Fibroblast of lung (primary cell): ENCODE data around the gene ABLIM3. TPM values are rescaled to one million over a fixed set of nuclear protein-coding genes. Genes with fewer than 3 reads are reported as not detected.

ENCODE experiments used
- DNase-seq, 2 donors: peaks; one replicate each; pipeline versions ENCODE4 v3.0.0 to v3.0.0-alpha.2; 2010; ENCODE audit warnings: low read depth in 2 of 2
- H2AFZ ChIP-seq: 2 replicates; pipeline ENCODE4 v1.5.1; 2012; ENCODE audit warnings: low read length, control low read depth, inconsistent platforms
- H3K27ac ChIP-seq: 2 replicates; pipeline ENCODE4 v1.5.1; 2011; ENCODE audit warnings: low read length, control low read depth; ENCODE audit not compliant: insufficient read depth
- H3K27me3 ChIP-seq: 2 replicates; pipeline ENCODE4 v1.5.1; 2011; ENCODE audit warnings: mild to moderate bottlenecking, low read length; ENCODE audit not compliant: control insufficient read depth, insufficient read depth
- H3K36me3 ChIP-seq: 2 replicates; pipeline ENCODE4 v1.5.1; 2011; ENCODE audit warnings: low read length; ENCODE audit not compliant: control insufficient read depth, insufficient read depth
- H3K4me1 ChIP-seq: 2 replicates; pipeline ENCODE4 v1.5.1; 2011; ENCODE audit warnings: low read length; ENCODE audit not compliant: control insufficient read depth, insufficient read depth; ENCODE audit errors: extremely low read depth
- H3K4me2 ChIP-seq: 2 replicates; pipeline ENCODE4 v1.5.1; 2011; ENCODE audit warnings: low read length, control low read depth; ENCODE audit not compliant: insufficient read depth; ENCODE audit errors: extremely low read depth
- H3K4me3 ChIP-seq, 4 experiments: fragments of 200-600 bp in 1 of 4; sonication (generic) in 1 of 4; replicated peaks in 1 of 4; 2 replicates each; pipeline ENCODE4 v1.5.1; 2011 to 2016; ENCODE audit warnings: low read length in 4 of 4, low read depth in 3 of 4, mild to moderate bottlenecking in 3 of 4, control low read depth in 2 of 4, inconsistent platforms in 1 of 4, mixed read lengths in 1 of 4; ENCODE audit not compliant: insufficient read depth in 1 of 4; ENCODE audit errors: control extremely low read depth in 1 of 4
- H3K79me2 ChIP-seq: 2 replicates; pipeline ENCODE4 v1.5.1; 2012; ENCODE audit warnings: mild to moderate bottlenecking, low read length, inconsistent platforms; ENCODE audit not compliant: control insufficient read depth, insufficient read depth
- H3K9ac ChIP-seq: 2 replicates; pipeline ENCODE4 v1.5.1; 2011; ENCODE audit warnings: mild to moderate bottlenecking, low read length, control low read depth; ENCODE audit not compliant: insufficient read depth
- H3K9me3 ChIP-seq: 2 replicates; pipeline ENCODE4 v1.5.1; 2012; ENCODE audit warnings: low read depth, low read length; ENCODE audit not compliant: control insufficient read depth, insufficient read depth
- H4K20me1 ChIP-seq: 2 replicates; pipeline ENCODE4 v1.5.1; 2011; ENCODE audit warnings: low read length; ENCODE audit not compliant: control insufficient read depth, insufficient read depth; ENCODE audit errors: extremely low read depth
- EZH2 ChIP-seq: IDR thresholded peaks from 2 replicates; pipeline ENCODE4 v1.5.1; 2012; ENCODE audit warnings: low read length, control low read depth, mild to moderate bottlenecking; ENCODE audit errors: missing control alignments
- polyA plus RNA-seq, 2 donors: library from polyadenylated mRNA; depleted of rRNA in 1 of 2; stranded (reverse) in 1 of 2; unstranded in 1 of 2; fragments of >200 nt; gene quantifications; 2 replicates each; pipeline ENCODE4 v1.2.1, GENCODE V29; 2011 to 2012; ENCODE audit warnings: missing spikeins in 1 of 2
- total RNA-seq: library from RNA; depleted of rRNA; stranded (reverse); fragments of >200 nt; gene quantifications from 2 replicates; pipeline ENCODE4 v1.2.1, GENCODE V29; 2014
- TF ChIP-seq, protein P1 (sequence below), 2 donors: IDR thresholded peaks in 1 of 2; conservative IDR thresholded peaks in 1 of 2; 1 replicate in 1 of 2; 2 replicates in 1 of 2; pipeline ENCODE4 v1.5.1; 2011 to 2012; ENCODE audit warnings: low read length in 2 of 2, control low read depth in 1 of 2, inconsistent platforms in 1 of 2, low read depth in 1 of 2, mild to moderate bottlenecking in 1 of 2

The ABLIM3 gene
- total and polyA plus RNA-seq, 2 donors (not counting 1 experiment from before 2014, with no cell fraction given), result 48.1 to 49.9 TPM

DNA sequence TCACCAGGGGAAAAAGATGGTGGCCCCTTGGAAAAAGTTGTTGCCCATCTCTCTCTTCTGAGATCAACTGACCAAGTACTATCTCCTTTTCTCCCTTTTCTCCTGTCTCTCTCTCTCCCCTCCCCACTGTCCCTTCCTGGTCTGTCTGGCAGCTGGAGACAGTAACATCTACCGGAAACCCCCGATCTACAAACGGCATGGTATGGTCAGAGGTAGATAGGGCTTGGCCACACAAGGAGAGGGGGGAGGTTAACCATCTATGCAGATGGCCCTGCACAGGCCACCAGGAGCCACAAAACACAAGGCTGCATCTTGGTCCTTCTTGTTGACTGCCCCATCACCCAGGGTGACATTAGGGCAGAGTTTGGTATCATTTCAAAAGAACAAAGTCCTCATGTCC, 101.0 kb downstream of the ABLIM3 start:
- TF ChIP-seq, protein P1, sequence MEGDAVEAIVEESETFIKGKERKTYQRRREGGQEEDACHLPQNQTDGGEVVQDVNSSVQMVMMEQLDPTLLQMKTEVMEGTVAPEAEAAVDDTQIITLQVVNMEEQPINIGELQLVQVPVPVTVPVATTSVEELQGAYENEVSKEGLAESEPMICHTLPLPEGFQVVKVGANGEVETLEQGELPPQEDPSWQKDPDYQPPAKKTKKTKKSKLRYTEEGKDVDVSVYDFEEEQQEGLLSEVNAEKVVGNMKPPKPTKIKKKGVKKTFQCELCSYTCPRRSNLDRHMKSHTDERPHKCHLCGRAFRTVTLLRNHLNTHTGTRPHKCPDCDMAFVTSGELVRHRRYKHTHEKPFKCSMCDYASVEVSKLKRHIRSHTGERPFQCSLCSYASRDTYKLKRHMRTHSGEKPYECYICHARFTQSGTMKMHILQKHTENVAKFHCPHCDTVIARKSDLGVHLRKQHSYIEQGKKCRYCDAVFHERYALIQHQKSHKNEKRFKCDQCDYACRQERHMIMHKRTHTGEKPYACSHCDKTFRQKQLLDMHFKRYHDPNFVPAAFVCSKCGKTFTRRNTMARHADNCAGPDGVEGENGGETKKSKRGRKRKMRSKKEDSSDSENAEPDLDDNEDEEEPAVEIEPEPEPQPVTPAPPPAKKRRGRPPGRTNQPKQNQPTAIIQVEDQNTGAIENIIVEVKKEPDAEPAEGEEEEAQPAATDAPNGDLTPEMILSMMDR (conservative IDR thresholded peaks at IDR 0.05 in 1 of 2, IDR thresholded peaks at IDR 0.05 in 1 of 2; ENCODE audit: low read depth in 1 of 2, low read length in 2 of 2), result no peak
- no peak for TF ChIP-seq EZH2
- no peak overlapping the region for H3K4me3 ChIP-seq
- no peaks in the 10 kb centered on the region for H3K27me3 ChIP-seq
- H2AFZ ChIP-seq, result no peak overlapping the region
- no peak overlapping the region for H3K9ac ChIP-seq
- H4K20me1 ChIP-seq, result no peaks in the 10 kb centered on the region
- H3K4me1 ChIP-seq, result no peaks in the 10 kb centered on the region
- H3K27ac ChIP-seq, result no peak overlapping the region
- H3K4me2 ChIP-seq, result no peak overlapping the region
- H3K9me3 ChIP-seq, result no peaks in the 10 kb centered on the region
- no peak for DNase-seq
- peaks cover 12% of the 10 kb centered on the region for H3K36me3 ChIP-seq
- no peaks in the 10 kb centered on the region for H3K79me2 ChIP-seq

DNA sequence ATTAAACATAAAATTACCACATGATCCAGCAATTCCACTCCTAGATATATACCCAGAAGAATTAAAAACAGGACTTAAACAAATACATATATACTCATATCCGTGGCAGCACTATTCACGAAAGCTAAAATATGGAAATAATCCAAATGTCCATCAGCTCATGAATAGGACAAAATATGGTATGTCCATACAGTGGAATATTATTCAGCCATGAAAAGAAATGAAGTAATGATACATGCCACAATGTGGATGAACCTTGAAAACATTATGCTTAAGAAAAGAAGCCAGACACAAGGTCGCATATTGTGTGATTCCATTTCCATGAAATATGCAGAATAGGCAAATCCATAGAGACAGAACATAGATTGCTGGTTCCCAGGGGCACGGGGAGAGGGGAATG, 105.6 kb downstream of the ABLIM3 start:
- no peaks in the 10 kb centered on the region for H3K4me1 ChIP-seq
- H4K20me1 ChIP-seq, result no peaks in the 10 kb centered on the region
- no peak overlapping the region for H3K27ac ChIP-seq
- no peaks in the 10 kb centered on the region for H3K9me3 ChIP-seq
- H3K4me3 ChIP-seq, result no peak overlapping the region
- no peak overlapping the region for H3K9ac ChIP-seq
- TF ChIP-seq EZH2, result no peak
- TF ChIP-seq, protein P1 (conservative IDR thresholded peaks at IDR 0.05 in 1 of 2, IDR thresholded peaks at IDR 0.05 in 1 of 2; ENCODE audit: low read depth in 1 of 2, low read length in 2 of 2), result no peak
- no peak overlapping the region for H3K4me2 ChIP-seq
- H3K36me3 ChIP-seq, result peaks cover 23% of the 10 kb centered on the region
- H3K27me3 ChIP-seq, result no peaks in the 10 kb centered on the region
- H2AFZ ChIP-seq, result no peak overlapping the region
- no peaks in the 10 kb centered on the region for H3K79me2 ChIP-seq
- no peak for DNase-seq

DNA sequence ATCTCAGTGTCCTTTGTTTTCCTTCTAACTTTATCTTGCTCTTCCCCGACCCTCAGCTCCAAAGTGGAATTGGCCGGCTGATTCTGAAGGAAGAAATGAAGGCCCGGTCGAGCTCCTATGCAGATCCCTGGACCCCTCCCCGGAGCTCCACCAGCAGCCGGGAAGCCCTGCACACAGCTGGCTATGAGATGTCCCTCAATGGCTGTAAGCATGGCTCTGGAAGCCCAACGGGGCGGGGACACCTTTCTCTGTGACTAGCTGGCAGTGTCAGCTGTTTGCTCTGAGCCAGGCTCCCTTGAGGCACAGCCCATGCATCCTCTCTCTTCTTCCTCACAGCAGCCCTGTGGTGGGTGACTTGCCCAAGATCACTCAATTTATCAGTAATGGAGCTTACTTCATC, 106.4 kb downstream of the ABLIM3 start:
- Histone ChIP-seq H3K79me2 (no peaks in the 10 kb centered on the region), H3K27ac (no peak overlapping the region), H3K4me1 (no peaks in the 10 kb centered on the region), H4K20me1 (no peaks in the 10 kb centered on the region), H3K4me3 (no peak overlapping the region), H3K36me3 (peaks cover 23% of the 10 kb centered on the region), H2AFZ (no peak overlapping the region), H3K9ac (no peak overlapping the region), H3K4me2 (no peak overlapping the region), H3K27me3 (no peaks in the 10 kb centered on the region), H3K9me3 (no peaks in the 10 kb centered on the region)
- no peak for DNase-seq
- no peak for TF ChIP-seq EZH2
- TF ChIP-seq, protein P1 (conservative IDR thresholded peaks at IDR 0.05 in 1 of 2, IDR thresholded peaks at IDR 0.05 in 1 of 2; ENCODE audit: low read depth in 1 of 2, low read length in 2 of 2), result no peak
